GM19193 (cell line): ENCODE data around the gene P3R3URF.

Experiments used
- POLR2A ChIP-seq: IDR thresholded peaks from 4 replicates; pipeline ENCODE4 v1.6.1; 2011; ENCODE audit not compliant: insufficient read depth, insufficient read length; ENCODE audit errors: extremely low read depth

The P3R3URF gene

GRCh38 chr1:46168477-46168876, 7.8 kb downstream of the P3R3URF start:
- TF ChIP-seq POLR2A: no peak

GRCh38 chr1:46166521-46167462, 9.5 kb downstream of the P3R3URF start:
- peak; percentile 12 for TF ChIP-seq POLR2A

- TF ChIP-seq POLR2A: no peak
These were observed 16.1 kb downstream of the P3R3URF start for GRCh38 chr1:46160212-46160611.

GRCh38 chr1:46159516-46159915, 16.8 kb downstream of the P3R3URF start:
- TF ChIP-seq POLR2A: no peak

GRCh38 chr1:46158312-46159281, 17.7 kb downstream of the P3R3URF start:
- no peak for TF ChIP-seq POLR2A

GRCh38 chr1:46157916-46158311, 18.4 kb downstream of the P3R3URF start:
- TF ChIP-seq POLR2A: no peak

- no peak for TF ChIP-seq POLR2A
These were observed 22.6 kb downstream of the P3R3URF start for GRCh38 chr1:46153732-46154131.

GRCh38 chr1:46153228-46153627, 23.1 kb downstream of the P3R3URF start:
- no peak for TF ChIP-seq POLR2A

- no peak for TF ChIP-seq POLR2A
These were observed 24.3 kb downstream of the P3R3URF start for GRCh38 chr1:46152016-46152415.

- no peak for TF ChIP-seq POLR2A
These were observed 26.2 kb downstream of the P3R3URF start for GRCh38 chr1:46150085-46150484.

- TF ChIP-seq POLR2A: no peak
These were observed 28.0 kb downstream of the P3R3URF start for GRCh38 chr1:46148318-46148717.

- TF ChIP-seq POLR2A: no peak
These were observed 38.4 kb downstream of the P3R3URF start for GRCh38 chr1:46137916-46138315.

GRCh38 chr1:46136711-46137110, 39.6 kb downstream of the P3R3URF start:
- TF ChIP-seq POLR2A: no peak

- no peak for TF ChIP-seq POLR2A
These were observed 41.5 kb downstream of the P3R3URF start for GRCh38 chr1:46134660-46135331.
